Trophoblast cell (in vitro differentiated cells and primary cell): ENCODE results near the gene PDE4B.

Experiments used
- DNase-seq, 2 donors: peaks; one replicate each; pipeline ENCODE4 v3.0.0-alpha.2; 2016
- H2AFZ ChIP-seq: 2 replicates; pipeline ENCODE4 v1.6.1; 2013; ENCODE audit warnings: low read length, moderate library complexity, mild to moderate bottlenecking; ENCODE audit not compliant: insufficient read depth, poor library complexity
- H2AK5ac ChIP-seq: 2 replicates; pipeline ENCODE4 v1.6.1; 2013; ENCODE audit warnings: mild to moderate bottlenecking, low read length
- H2BK120ac ChIP-seq: 2 replicates; pipeline ENCODE4 v1.6.1; 2013; ENCODE audit warnings: low read length, mild to moderate bottlenecking, moderate library complexity; ENCODE audit not compliant: insufficient read depth, poor library complexity
- H2BK12ac ChIP-seq: 2 replicates; pipeline ENCODE4 v1.6.1; 2013; ENCODE audit warnings: mild to moderate bottlenecking, low read length, moderate library complexity
- H2BK5ac ChIP-seq: 2 replicates; pipeline ENCODE4 v1.6.1; 2013; ENCODE audit warnings: low read length, low read depth, moderate library complexity, mild to moderate bottlenecking; ENCODE audit not compliant: poor library complexity
- H3K14ac ChIP-seq: 2 replicates; pipeline ENCODE4 v1.6.1; 2013; ENCODE audit warnings: mild to moderate bottlenecking, low read length
- H3K18ac ChIP-seq: 2 replicates; pipeline ENCODE4 v1.6.1; 2013; ENCODE audit warnings: mild to moderate bottlenecking, low read length
- H3K23ac ChIP-seq: 2 replicates; pipeline ENCODE4 v1.6.1; 2013; ENCODE audit warnings: low read length
- H3K27ac ChIP-seq: 2 replicates; pipeline ENCODE4 v1.5.1; 2013; ENCODE audit warnings: low read depth, mild to moderate bottlenecking, inconsistent platforms, low read length, moderate library complexity
- H3K27me3 ChIP-seq: 2 replicates; pipeline ENCODE4 v1.6.1; 2013; ENCODE audit warnings: inconsistent platforms, mild to moderate bottlenecking, low read length, moderate library complexity; ENCODE audit not compliant: insufficient read depth
- H3K36me3 ChIP-seq, 2 experiments: 1 replicate in 1 of 2; 2 replicates in 1 of 2; pipeline ENCODE4 v1.6.1; 2013; ENCODE audit warnings: low read length in 2 of 2, mild to moderate bottlenecking in 2 of 2, moderate library complexity in 1 of 2; ENCODE audit not compliant: insufficient read depth in 2 of 2, control insufficient read depth in 1 of 2
- H3K4ac ChIP-seq: 2 replicates; pipeline ENCODE4 v1.6.1; 2013; ENCODE audit warnings: low read depth, mild to moderate bottlenecking, low read length, moderate library complexity
- H3K4me1 ChIP-seq, 2 experiments: 1 replicate in 1 of 2; 2 replicates in 1 of 2; pipeline ENCODE4 v1.6.1; 2013; ENCODE audit warnings: low read length in 2 of 2, mild to moderate bottlenecking in 2 of 2, moderate library complexity in 1 of 2; ENCODE audit not compliant: insufficient read depth in 2 of 2, control insufficient read depth in 1 of 2
- H3K4me2 ChIP-seq: 2 replicates; pipeline ENCODE4 v1.6.1; 2013; ENCODE audit warnings: inconsistent platforms, mild to moderate bottlenecking, low read length, moderate library complexity
- H3K4me3 ChIP-seq: 2 replicates; pipeline ENCODE4 v1.5.1; 2013; ENCODE audit warnings: mild to moderate bottlenecking, low read depth, low read length, inconsistent platforms
- H3K79me1 ChIP-seq: one replicate; pipeline ENCODE4 v1.6.1; 2013; ENCODE audit warnings: low read length
- H3K79me2 ChIP-seq: 2 replicates; pipeline ENCODE4 v1.6.1; 2013; ENCODE audit warnings: low read length, mild to moderate bottlenecking; ENCODE audit not compliant: control insufficient read depth, insufficient read depth, poor library complexity
- H3K9ac ChIP-seq: 2 replicates; pipeline ENCODE4 v1.6.1; 2013; ENCODE audit warnings: mild to moderate bottlenecking, low read length
- H3K9me3 ChIP-seq: 2 replicates; pipeline ENCODE4 v1.6.1; 2013; ENCODE audit warnings: low read depth, mild to moderate bottlenecking, control low read depth, inconsistent platforms, low read length; ENCODE audit not compliant: insufficient read depth
- H4K12ac ChIP-seq: 2 replicates; pipeline ENCODE4 v1.6.1; 2013; ENCODE audit warnings: low read depth, mild to moderate bottlenecking, low read length, moderate library complexity
- H4K8ac ChIP-seq: 2 replicates; pipeline ENCODE4 v1.6.1; 2013; ENCODE audit warnings: low read depth, mild to moderate bottlenecking, low read length, moderate library complexity
- H4K91ac ChIP-seq: one replicate; pipeline ENCODE4 v1.6.1; 2013; ENCODE audit warnings: low read depth, mild to moderate bottlenecking, low read length, moderate library complexity
- WGBS: extraction: QIAGEN DNeasy Blood & Tissue Kit; methylation state at CpG from one replicate; pipeline ENCODE4 v1.1.7; 2013; ENCODE audit warnings: missing lambda C conversion rate; ENCODE audit not compliant: insufficient read length, insufficient coverage; ENCODE audit errors: extremely low coverage; 5-methylcytosine and 5-hydroxymethylcytosine counted together

The PDE4B gene

DNA sequence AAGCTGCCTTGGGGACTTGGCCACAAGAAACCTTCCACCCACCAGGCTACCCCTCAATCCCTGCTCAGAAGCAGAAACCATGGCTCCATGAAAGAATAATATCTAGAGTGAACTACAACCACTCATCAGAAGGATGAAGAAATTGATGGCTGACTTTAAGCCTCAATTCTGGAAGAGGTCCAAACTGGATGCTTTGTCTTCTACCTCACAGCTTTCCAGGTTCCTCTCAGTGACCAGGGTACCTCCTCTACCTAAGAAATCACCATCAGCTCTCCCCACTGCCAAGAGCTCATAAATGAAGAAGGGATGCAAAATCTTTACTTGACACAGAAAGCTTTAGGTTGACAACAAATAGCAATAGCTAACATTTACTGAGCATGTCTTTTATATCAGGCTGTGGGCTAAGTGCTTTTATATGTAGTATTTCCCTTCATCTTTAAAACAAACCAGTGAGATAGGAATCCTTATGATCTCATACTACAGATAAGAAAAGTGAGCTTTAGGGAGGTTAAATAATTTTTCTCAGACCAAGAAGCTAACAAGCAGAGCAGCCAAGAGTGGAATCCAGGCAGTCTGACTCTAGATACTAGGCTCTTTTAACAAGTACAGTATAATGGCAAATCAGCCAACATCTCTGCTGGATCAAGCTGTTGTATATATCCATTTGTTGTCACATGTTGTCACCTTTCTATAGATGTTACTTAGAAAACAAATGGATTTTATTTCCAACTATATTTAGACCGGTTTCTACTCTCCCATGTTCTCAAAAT is 498.3 kb downstream of the PDE4B start:
- Histone ChIP-seq H3K4me2 (no peak overlapping the region), H2BK120ac (no peak overlapping the region), H3K27ac (no peak overlapping the region), H3K23ac (no peak overlapping the region), H4K12ac (no peak overlapping the region), H4K91ac (no peak overlapping the region), H3K9me3 (no peaks in the 10 kb centered on the region), H3K4me3 (no peak overlapping the region), H3K79me2 (no peaks in the 10 kb centered on the region), H3K18ac (no peak overlapping the region), H3K4ac (no peak overlapping the region), H3K27me3 (no peaks in the 10 kb centered on the region), H2AK5ac (no peak overlapping the region), H2BK12ac (no peak overlapping the region), H4K8ac (no peak overlapping the region), H3K79me1 (no peaks in the 10 kb centered on the region), H3K36me3 (no peaks in the 10 kb centered on the region), H2AFZ (no peak overlapping the region), H2BK5ac (no peak overlapping the region), H3K4me1 (no peaks in the 10 kb centered on the region), H3K14ac (no peak overlapping the region), H3K9ac (no peak overlapping the region)
- no peak for DNase-seq
- WGBS, result no CpG with 5 or more reads among the region's 1 CpG

DNA sequence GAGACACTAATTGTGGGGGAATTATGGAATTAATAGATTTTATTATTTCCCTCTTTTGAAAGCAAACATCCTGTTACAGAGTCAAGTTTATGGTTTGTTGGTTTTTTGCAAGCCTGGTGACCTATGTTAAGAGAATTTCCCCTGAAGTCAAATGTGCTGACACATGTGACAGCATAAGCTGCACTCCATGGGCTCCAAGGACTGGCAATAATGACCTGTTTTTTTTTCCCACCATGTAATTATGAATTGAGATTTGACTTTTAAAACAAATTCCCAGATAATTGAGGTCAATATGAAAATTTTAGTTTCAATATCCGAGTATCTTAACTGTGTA is 498.8 kb downstream of the PDE4B start:
- H4K91ac ChIP-seq, result no peak overlapping the region
- no peak overlapping the region for H4K8ac ChIP-seq
- no peak overlapping the region for H3K27ac ChIP-seq
- H3K9ac ChIP-seq, result no peak overlapping the region
- H3K4me1 ChIP-seq, result no peaks in the 10 kb centered on the region
- no peaks in the 10 kb centered on the region for H3K79me1 ChIP-seq
- no CpG with 5 or more reads among the region's 1 CpG for WGBS
- H3K4ac ChIP-seq, result no peak overlapping the region
- H3K18ac ChIP-seq, result no peak overlapping the region
- H3K36me3 ChIP-seq, result no peaks in the 10 kb centered on the region
- no peak overlapping the region for H2AK5ac ChIP-seq
- no peak overlapping the region for H2BK12ac ChIP-seq
- H2BK5ac ChIP-seq, result no peak overlapping the region
- H3K4me3 ChIP-seq, result no peak overlapping the region
- no peak overlapping the region for H3K23ac ChIP-seq
- no peak overlapping the region for H3K14ac ChIP-seq
- H4K12ac ChIP-seq, result no peak overlapping the region
- peak in 1 of 2 donors; percentile 36 for DNase-seq
- no peak overlapping the region for H2AFZ ChIP-seq
- no peak overlapping the region for H3K4me2 ChIP-seq
- H3K9me3 ChIP-seq, result no peaks in the 10 kb centered on the region
- no peaks in the 10 kb centered on the region for H3K27me3 ChIP-seq
- H3K79me2 ChIP-seq, result no peaks in the 10 kb centered on the region
- no peak overlapping the region for H2BK120ac ChIP-seq

DNA sequence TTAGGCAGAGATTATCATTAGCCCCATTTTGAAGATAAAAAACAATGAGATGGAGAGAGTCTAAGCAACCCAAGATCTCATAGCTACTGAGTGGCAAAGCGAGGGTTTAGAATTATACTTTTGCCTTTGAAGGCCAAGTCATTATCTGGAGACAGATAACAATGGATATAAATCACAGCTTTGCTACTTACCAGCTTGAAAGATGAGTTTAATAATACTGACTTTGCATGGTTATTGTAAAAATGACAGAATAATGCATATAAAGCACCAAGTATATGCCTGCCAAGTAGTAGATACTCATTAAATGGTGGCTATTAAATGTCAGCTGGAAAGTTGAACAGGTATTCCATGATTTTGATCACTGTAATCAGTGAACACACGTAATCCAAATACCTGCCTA is 499.6 kb downstream of the PDE4B start:
- no peak for DNase-seq
- H3K79me1 ChIP-seq, result no peaks in the 10 kb centered on the region

DNA sequence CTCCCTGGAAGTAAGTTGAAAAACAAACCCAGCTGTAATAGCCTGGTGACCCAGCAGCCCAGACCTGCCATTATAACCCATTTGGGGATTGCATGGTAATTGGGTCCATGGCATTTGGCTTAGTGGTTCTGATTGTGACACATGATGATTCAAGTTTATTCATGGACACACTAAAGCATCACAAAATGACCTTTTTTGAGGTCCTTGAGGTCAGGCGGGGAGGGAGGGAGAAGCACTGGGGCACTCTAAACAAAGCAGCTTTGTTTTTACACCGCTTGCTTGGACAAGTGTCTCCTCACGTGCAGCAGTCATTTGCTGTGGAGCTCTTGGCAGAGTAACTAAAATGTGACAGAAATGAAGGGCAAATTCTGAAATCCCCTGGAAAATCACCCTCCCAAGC is 500.2 kb downstream of the PDE4B start:
- Histone ChIP-seq H3K9me3 (no peaks in the 10 kb centered on the region), H2BK120ac (no peak overlapping the region), H3K9ac (no peak overlapping the region), H4K8ac (no peak overlapping the region), H2AK5ac (no peak overlapping the region), H3K18ac (no peak overlapping the region), H3K27me3 (no peaks in the 10 kb centered on the region), H2BK12ac (no peak overlapping the region), H3K4me1 (no peaks in the 10 kb centered on the region), H2AFZ (no peak overlapping the region), H2BK5ac (no peak overlapping the region), H3K27ac (no peak overlapping the region), H4K91ac (no peak overlapping the region), H3K4me3 (no peak overlapping the region), H3K79me1 (no peaks in the 10 kb centered on the region), H3K4ac (no peak overlapping the region), H3K23ac (no peak overlapping the region), H4K12ac (no peak overlapping the region), H3K79me2 (no peaks in the 10 kb centered on the region), H3K14ac (no peak overlapping the region), H3K36me3 (no peaks in the 10 kb centered on the region), H3K4me2 (no peak overlapping the region)
- WGBS, result no CpG with 5 or more reads among the region's 3 CpGs
- no peak for DNase-seq

More for the DNA sequence above, 499.6 kb downstream of the PDE4B start:
- Histone ChIP-seq H3K18ac (no peak overlapping the region), H3K27me3 (no peaks in the 10 kb centered on the region), H3K23ac (no peak overlapping the region), H3K4ac (no peak overlapping the region), H3K9ac (no peak overlapping the region), H3K36me3 (no peaks in the 10 kb centered on the region), H3K27ac (no peak overlapping the region), H2AK5ac (no peak overlapping the region), H3K4me1 (no peaks in the 10 kb centered on the region), H2BK12ac (no peak overlapping the region), H3K14ac (no peak overlapping the region), H4K91ac (no peak overlapping the region), H3K4me3 (no peak overlapping the region), H2BK120ac (no peak overlapping the region), H3K9me3 (no peaks in the 10 kb centered on the region), H3K79me2 (no peaks in the 10 kb centered on the region), H4K12ac (no peak overlapping the region), H3K4me2 (no peak overlapping the region), H4K8ac (no peak overlapping the region), H2AFZ (no peak overlapping the region), H2BK5ac (no peak overlapping the region)
- WGBS, result no CpG with 5 or more reads among the region's 2 CpGs
